GM23338 (cell line): ENCODE data around the gene FERMT3.

ENCODE experiments used
- CTCF ChIP-seq, 2 experiments: fragments of 200-600 bp in 1 of 2; sonication (generic) in 1 of 2; conservative IDR thresholded peaks; 2 replicates each; pipeline versions ENCODE4 v1.5.1 to v1.6.1; 2016 to 2017; ENCODE audit warnings: antibody characterized with exemption in 2 of 2, low read depth in 2 of 2, mild to moderate bottlenecking in 2 of 2, moderate library complexity in 1 of 2
- EZH2phosphoT487 ChIP-seq: fragments of 200-600 bp; sonication (generic); IDR thresholded peaks from one replicate; pipeline ENCODE4 v1.8.1; 2018; ENCODE audit warnings: antibody characterized with exemption; ENCODE audit not compliant: unreplicated experiment
- JUNB ChIP-seq: IDR thresholded peaks from one replicate; pipeline ENCODE4 v1.6.1; 2016; ENCODE audit warnings: antibody characterized with exemption; ENCODE audit not compliant: unreplicated experiment
- POLR2AphosphoS5 ChIP-seq: IDR thresholded peaks from 2 replicates; pipeline ENCODE4 v1.6.1; 2016; ENCODE audit warnings: antibody characterized with exemption, low read depth
- ZNF331 ChIP-seq: fragments of 250-450 bp; sonication (Bioruptor Pico); IDR thresholded peaks from 2 replicates; pipeline ENCODE4 v1.5.0; 2020; ENCODE audit warnings: low read depth, mild to moderate bottlenecking, moderate library complexity

GRCh38 chr11:64181506-64182411, 24.8 kb upstream of the FERMT3 start:
- TF ChIP-seq CTCF (conservative IDR thresholded peaks at IDR 0.05; ENCODE audit: low read depth in 2 of 2) (no peak), POLR2AphosphoS5 (peak; percentile 57), EZH2phosphoT487 (no peak), ZNF331 (CRISPR knock-in tag) (no peak), JUNB (no peak)
